GM12878 (cell line): ENCODE results near the gene PLEKHA5. TPM values are rescaled to one million over a fixed set of nuclear protein-coding genes. Genes with fewer than 3 reads are reported as not detected.

ENCODE experiments used
- ATAC-seq: fragments of 200-7000 bp; cut with Tn5 transposase; 3 replicates; pipeline ENCODE4 v1.9.1; 2020; ENCODE audit warnings: mild to moderate bottlenecking, moderate library complexity
- BruUV-seq: library from RNA; stranded (reverse); fragments of 400-500 nt; replicated peaks from 2 replicates; lab custom pipeline; 2021; lab: Mats Ljungman, UMichigan
- CTCF ChIA-PET: fragments of 300-600 bp; sonication (Branson Sonifier 250); formaldehyde crosslinking; extraction: SDS; loops from one replicate; lab custom pipeline; 2021; ENCODE audit warnings: inconsistent platforms; lab: Yijun Ruan, JAX
- POLR2A ChIA-PET: fragments of 350-600 bp; formaldehyde crosslinking; extraction: SDS; loops from one replicate; lab custom pipeline; 2021; ENCODE audit warnings: inconsistent platforms; lab: Charles Lee
- RAD21 ChIA-PET: fragments of 300-600 bp; sonication (Branson Sonifier 250); formaldehyde crosslinking; loops from one replicate; lab custom pipeline; 2023; ENCODE audit warnings: antibody characterized with exemption; ENCODE audit not compliant: unreplicated experiment; lab: Charles Lee
- SMC1A ChIA-PET: fragments of 300-600 bp; sonication (Branson Sonifier 250); formaldehyde crosslinking; loops from one replicate; lab custom pipeline; 2023; ENCODE audit not compliant: unreplicated experiment, uncharacterized antibody; lab: Charles Lee
- DNase-seq: peaks from one replicate; pipeline ENCODE4 v3.0.0-alpha.2; 2011; ENCODE audit warnings: low read depth, low spot score
- FAIRE-seq: peaks from 3 replicates; lab custom pipeline; 2011; peaks lifted over from hg19 to GRCh38; lab: Jason Lieb, UNC
- H2AFZ ChIP-seq: 2 replicates; pipeline ENCODE4 v1.6.0; 2011; ENCODE audit warnings: low read depth, low read length, control low read depth; ENCODE audit not compliant: control insufficient read depth
- H3K27ac ChIP-seq: 2 replicates; pipeline ENCODE4 v1.5.1; 2011; ENCODE audit warnings: control low read depth; ENCODE audit not compliant: control insufficient read depth, insufficient read depth
- H3K27me3 ChIP-seq, 2 experiments: replicated peaks in 1 of 2; 2 replicates each; pipeline versions ENCODE4 v1.6.0 to v1.6.1; 2011; ENCODE audit warnings: low read length in 1 of 2; ENCODE audit not compliant: control insufficient read depth in 2 of 2, insufficient read depth in 2 of 2
- H3K36me3 ChIP-seq, 2 experiments: 2 replicates each; pipeline ENCODE4 v1.5.1; 2011; ENCODE audit warnings: low read length in 1 of 2; ENCODE audit not compliant: control insufficient read depth in 2 of 2, insufficient read depth in 2 of 2
- H3K4me1 ChIP-seq: 2 replicates; pipeline ENCODE4 v1.6.1; 2011; ENCODE audit warnings: mild to moderate bottlenecking, low read length, moderate library complexity, mixed read lengths; ENCODE audit not compliant: control insufficient read depth, insufficient read depth
- H3K4me2 ChIP-seq: 2 replicates; pipeline ENCODE4 v1.6.0; 2011; ENCODE audit warnings: control low read depth; ENCODE audit not compliant: control insufficient read depth, insufficient read depth
- H3K4me3 ChIP-seq: fragments of 200-600 bp; sonication (generic); 2 replicates; pipeline ENCODE4 v1.5.1; 2016
- H3K79me2 ChIP-seq: 2 replicates; pipeline ENCODE4 v1.6.0; 2011; ENCODE audit warnings: low read length; ENCODE audit not compliant: control insufficient read depth, insufficient read depth
- H3K9ac ChIP-seq: 2 replicates; pipeline ENCODE4 v1.8.0; 2011; ENCODE audit warnings: low read length, control low read depth, mixed read lengths; ENCODE audit not compliant: control insufficient read depth, insufficient read depth
- H3K9me3 ChIP-seq: replicated peaks from 3 replicates; pipeline ENCODE4 v1.5.1; 2011; ENCODE audit warnings: mild to moderate bottlenecking, low read length; ENCODE audit not compliant: control insufficient read depth, insufficient read depth
- H4K20me1 ChIP-seq: 2 replicates; pipeline ENCODE4 v1.6.0; 2011; ENCODE audit not compliant: control insufficient read depth, insufficient read depth
- BRCA1 ChIP-seq: IDR thresholded peaks from 2 replicates; pipeline ENCODE4 v1.6.1; 2011; ENCODE audit warnings: low read depth, low read length, improper control_type of control experiment
- EGR1 ChIP-seq, 2 experiments: IDR thresholded peaks; 1 replicate in 1 of 2; 2 replicates in 1 of 2; pipeline ENCODE4 v1.6.1; 2011 to 2012; ENCODE audit warnings: low read depth in 2 of 2, low read length in 2 of 2, borderline replicate concordance in 1 of 2, mild to moderate bottlenecking in 1 of 2, moderate library complexity in 1 of 2
- ELK1 ChIP-seq: IDR thresholded peaks from 2 replicates; pipeline ENCODE4 v1.6.1; 2012; ENCODE audit warnings: low read depth, low read length, improper control_type of control experiment
- ETV6 ChIP-seq, 2 experiments: fragments of 450-650 bp in 1 of 2; IDR thresholded peaks in 1 of 2; conservative IDR thresholded peaks in 1 of 2; 2 replicates each; pipeline ENCODE4 v1.6.1; 2014; ENCODE audit warnings: antibody characterized with exemption in 1 of 2, borderline replicate concordance in 1 of 2, low read depth in 1 of 2, mild to moderate bottlenecking in 1 of 2, moderate library complexity in 1 of 2
- IKZF2 ChIP-seq, 2 experiments: fragments of 450-650 bp; IDR thresholded peaks; 2 replicates each; pipeline ENCODE4 v1.6.1; 2017; ENCODE audit warnings: mild to moderate bottlenecking in 2 of 2, moderate library complexity in 2 of 2
- JUNB ChIP-seq: IDR thresholded peaks from 2 replicates; pipeline ENCODE4 v1.6.1; 2016; ENCODE audit warnings: antibody characterized with exemption, mild to moderate bottlenecking
- JUND ChIP-seq: IDR thresholded peaks from 2 replicates; pipeline ENCODE4 v1.6.1; 2012; ENCODE audit warnings: low read depth, mild to moderate bottlenecking, low read length, improper control_type of control experiment, moderate library complexity
- LARP7 ChIP-seq: fragments of 450-650 bp; IDR thresholded peaks from 2 replicates; pipeline ENCODE4 v1.6.1; 2017; ENCODE audit warnings: mild to moderate bottlenecking
- NFYA ChIP-seq: IDR thresholded peaks from 2 replicates; pipeline ENCODE4 v1.6.1; 2011; ENCODE audit warnings: low read depth, mild to moderate bottlenecking, low read length, improper control_type of control experiment, borderline replicate concordance
- POLR2A ChIP-seq: IDR thresholded peaks from 2 replicates; pipeline ENCODE4 v1.6.1; 2011; ENCODE audit warnings: low read depth, mild to moderate bottlenecking, low read length
- POU2F2 ChIP-seq: IDR thresholded peaks from 3 replicates; pipeline ENCODE4 v1.6.1; 2011; ENCODE audit warnings: low read depth, mild to moderate bottlenecking, low read length, borderline replicate concordance
- RAD51 ChIP-seq: fragments of 450-650 bp; IDR thresholded peaks from 2 replicates; pipeline ENCODE4 v1.6.1; 2016; ENCODE audit warnings: moderate library complexity, mild to moderate bottlenecking, inconsistent platforms
- TCF12 ChIP-seq: IDR thresholded peaks from 2 replicates; pipeline ENCODE4 v1.6.1; 2011; ENCODE audit warnings: low read depth, mild to moderate bottlenecking, low read length
- WGBS: methylation state at CpG from one replicate; pipeline ENCODE4 v1.1.6; 2016; ENCODE audit warnings: low lambda C conversion rate; ENCODE audit not compliant: insufficient replicate concordance, insufficient coverage; ENCODE audit errors: missing lambda C conversion rate; 5-methylcytosine and 5-hydroxymethylcytosine counted together
- in situ Hi-C: fragments of 300-500 bp; cut with MboI; formaldehyde crosslinking; loops from 9 replicates; pipeline ENCODE4 v1.14.3; 2018; ENCODE audit warnings: mixed read lengths
- intact Hi-C: fragments of 100-400 bp; cut with micrococcal nuclease; formaldehyde crosslinking; loops from one replicate; pipeline ENCODE4 v1.14.2; 2022; ENCODE audit not compliant: unreplicated experiment
- polyA plus RNA-seq, 11 experiments: library from polyadenylated mRNA; depleted of rRNA in 4 of 11; unstranded in 6 of 11; stranded (reverse) in 5 of 11; fragments of >200 nt; fragmentation: Nextera tagmentation in 4 of 11; fragmentation: Illumina TruSeq in 1 of 11; extraction: Ambion mirVana in 4 of 11; extraction: Trizol in 1 of 11; gene quantifications; 1 replicate in 1 of 11; 2 replicates in 10 of 11; pipeline versions ENCODE4 v1.2.1 to v1.2.3, GENCODE V29; 2011 to 2016; ENCODE audit warnings: inconsistent platforms in 2 of 11, missing spikeins in 2 of 11, low read depth in 1 of 11
- total RNA-seq, 4 experiments: library from RNA; depleted of rRNA in 3 of 4; stranded (reverse); fragments of >200 nt in 3 of 4; fragmentation: Illumina TruSeq in 1 of 4; extraction: Trizol in 1 of 4; gene quantifications; 2 replicates each; pipeline versions ENCODE4 v1.2.1 to v1.2.3, GENCODE V29; 2013 to 2021
- TF ChIP-seq, protein P1 (sequence below): fragments of 450-650 bp; IDR thresholded peaks from 2 replicates; pipeline ENCODE4 v1.6.1; 2017; ENCODE audit warnings: mild to moderate bottlenecking
- TF ChIP-seq, protein P2 (sequence below): fragments of 450-650 bp; IDR thresholded peaks from 2 replicates; pipeline ENCODE4 v1.6.1; 2016; ENCODE audit warnings: mild to moderate bottlenecking
- TF ChIP-seq, protein P3 (sequence below): fragments of 450-650 bp; formaldehyde crosslinking; IDR thresholded peaks from 2 replicates; pipeline ENCODE4 v1.4.0; 2022; ENCODE audit warnings: mild to moderate bottlenecking, moderate library complexity

PLEKHA5 gene
- total and polyA plus RNA-seq, 10 of the 15 experiments (the other 5 are each of a cell fraction or from before 2014, with no cell fraction given): 0.09 to 0.33 (median 0.18) TPM; not detected in 3

- SMC1A ChIA-PET: interaction anchor here (0.6 to 1.2 kb wide), 2 partner anchors 17 to 445 kb away, joined by 3 read pairs; no protein-coding TSS in a partner anchor
- POLR2A ChIA-PET: no interaction called here
- in situ Hi-C loops: no loop called here
- TF ChIP-seq JUND (no peak), LARP7 (no peak), ETV6 (conservative IDR thresholded peaks at IDR 0.05 in 1 of 2, IDR thresholded peaks at IDR 0.05 in 1 of 2; ENCODE audit: borderline replicate concordance in 1 of 2, low read depth in 1 of 2) (no peak), TCF12 (no peak), IKZF2 (IDR thresholded peaks at IDR 0.05) (no peak), ELK1 (no peak), JUNB (no peak), RAD51 (no peak), BRCA1 (no peak), POLR2A (no peak), NFYA (no peak), EGR1 (IDR thresholded peaks at IDR 0.05; ENCODE audit: borderline replicate concordance in 1 of 2, low read depth in 2 of 2, low read length in 2 of 2) (no peak), POU2F2 (no peak)
- TF ChIP-seq, protein P1, sequence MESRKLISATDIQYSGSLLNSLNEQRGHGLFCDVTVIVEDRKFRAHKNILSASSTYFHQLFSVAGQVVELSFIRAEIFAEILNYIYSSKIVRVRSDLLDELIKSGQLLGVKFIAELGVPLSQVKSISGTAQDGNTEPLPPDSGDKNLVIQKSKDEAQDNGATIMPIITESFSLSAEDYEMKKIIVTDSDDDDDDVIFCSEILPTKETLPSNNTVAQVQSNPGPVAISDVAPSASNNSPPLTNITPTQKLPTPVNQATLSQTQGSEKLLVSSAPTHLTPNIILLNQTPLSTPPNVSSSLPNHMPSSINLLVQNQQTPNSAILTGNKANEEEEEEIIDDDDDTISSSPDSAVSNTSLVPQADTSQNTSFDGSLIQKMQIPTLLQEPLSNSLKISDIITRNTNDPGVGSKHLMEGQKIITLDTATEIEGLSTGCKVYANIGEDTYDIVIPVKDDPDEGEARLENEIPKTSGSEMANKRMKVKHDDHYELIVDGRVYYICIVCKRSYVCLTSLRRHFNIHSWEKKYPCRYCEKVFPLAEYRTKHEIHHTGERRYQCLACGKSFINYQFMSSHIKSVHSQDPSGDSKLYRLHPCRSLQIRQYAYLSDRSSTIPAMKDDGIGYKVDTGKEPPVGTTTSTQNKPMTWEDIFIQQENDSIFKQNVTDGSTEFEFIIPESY: no peak
- TF ChIP-seq, protein P2, sequence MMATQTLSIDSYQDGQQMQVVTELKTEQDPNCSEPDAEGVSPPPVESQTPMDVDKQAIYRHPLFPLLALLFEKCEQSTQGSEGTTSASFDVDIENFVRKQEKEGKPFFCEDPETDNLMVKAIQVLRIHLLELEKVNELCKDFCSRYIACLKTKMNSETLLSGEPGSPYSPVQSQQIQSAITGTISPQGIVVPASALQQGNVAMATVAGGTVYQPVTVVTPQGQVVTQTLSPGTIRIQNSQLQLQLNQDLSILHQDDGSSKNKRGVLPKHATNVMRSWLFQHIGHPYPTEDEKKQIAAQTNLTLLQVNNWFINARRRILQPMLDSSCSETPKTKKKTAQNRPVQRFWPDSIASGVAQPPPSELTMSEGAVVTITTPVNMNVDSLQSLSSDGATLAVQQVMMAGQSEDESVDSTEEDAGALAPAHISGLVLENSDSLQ: no peak
- TF ChIP-seq, protein P3, sequence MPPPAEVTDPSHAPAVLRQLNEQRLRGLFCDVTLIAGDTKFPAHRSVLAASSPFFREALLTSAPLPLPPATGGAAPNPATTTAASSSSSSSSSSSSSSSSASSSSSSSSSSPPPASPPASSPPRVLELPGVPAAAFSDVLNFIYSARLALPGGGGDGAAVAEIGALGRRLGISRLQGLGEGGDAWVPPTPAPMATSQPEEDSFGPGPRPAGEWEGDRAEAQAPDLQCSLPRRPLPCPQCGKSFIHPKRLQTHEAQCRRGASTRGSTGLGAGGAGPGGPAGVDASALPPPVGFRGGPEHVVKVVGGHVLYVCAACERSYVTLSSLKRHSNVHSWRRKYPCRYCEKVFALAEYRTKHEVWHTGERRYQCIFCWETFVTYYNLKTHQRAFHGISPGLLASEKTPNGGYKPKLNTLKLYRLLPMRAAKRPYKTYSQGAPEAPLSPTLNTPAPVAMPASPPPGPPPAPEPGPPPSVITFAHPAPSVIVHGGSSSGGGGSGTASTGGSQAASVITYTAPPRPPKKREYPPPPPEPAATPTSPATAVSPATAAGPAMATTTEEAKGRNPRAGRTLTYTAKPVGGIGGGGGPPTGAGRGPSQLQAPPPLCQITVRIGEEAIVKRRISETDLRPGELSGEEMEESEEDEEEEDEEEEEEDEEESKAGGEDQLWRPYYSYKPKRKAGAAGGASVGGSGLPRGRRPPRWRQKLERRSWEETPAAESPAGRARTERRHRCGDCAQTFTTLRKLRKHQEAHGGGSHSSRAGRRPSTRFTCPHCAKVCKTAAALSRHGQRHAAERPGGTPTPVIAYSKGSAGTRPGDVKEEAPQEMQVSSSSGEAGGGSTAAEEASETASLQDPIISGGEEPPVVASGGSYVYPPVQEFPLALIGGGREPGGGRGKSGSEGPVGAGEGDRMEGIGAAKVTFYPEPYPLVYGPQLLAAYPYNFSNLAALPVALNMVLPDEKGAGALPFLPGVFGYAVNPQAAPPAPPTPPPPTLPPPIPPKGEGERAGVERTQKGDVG: no peak
Measured at GRCh38 chr12:19222558-19222957, 93.0 kb downstream of the PLEKHA5 start.

More at GRCh38 chr12:19222558-19222957, 93.0 kb downstream of the PLEKHA5 start:
- no peak overlapping the region for H3K4me2 ChIP-seq
- no peaks in the 10 kb centered on the region for H3K4me1 ChIP-seq
- no peak for FAIRE-seq
- H3K36me3 ChIP-seq: no peaks in the 10 kb centered on the region
- ChIA-PET RAD21 (interaction anchor here (1.2 kb wide), 1 partner anchor 972 kb away, joined by 3 read pairs; no protein-coding TSS in a partner anchor), CTCF (interaction anchor here (1.0 kb wide), 1 partner anchor 792 kb away, joined by 4 read pairs; no protein-coding TSS in a partner anchor)
- no peak overlapping the region for H3K9ac ChIP-seq
- no peaks in the 10 kb centered on the region for H3K79me2 ChIP-seq
- no peaks in the 10 kb centered on the region for H3K9me3 ChIP-seq
- ATAC-seq: no peak
- no peak overlapping the region for H3K27ac ChIP-seq
- intact Hi-C loops: no loop called here
- WGBS: 69% methylated on average over 3 of the region's 3 CpGs
- DNase-seq: no peak
- H3K27me3 ChIP-seq: no peaks in the 10 kb centered on the region
- no peaks in the 10 kb centered on the region for H4K20me1 ChIP-seq
- H2AFZ ChIP-seq: no peak overlapping the region
- BruUV-seq: no TSS peak
- no peak overlapping the region for H3K4me3 ChIP-seq
